ENCODE measurements around the gene RTTN.

RTTN gene

DNA sequence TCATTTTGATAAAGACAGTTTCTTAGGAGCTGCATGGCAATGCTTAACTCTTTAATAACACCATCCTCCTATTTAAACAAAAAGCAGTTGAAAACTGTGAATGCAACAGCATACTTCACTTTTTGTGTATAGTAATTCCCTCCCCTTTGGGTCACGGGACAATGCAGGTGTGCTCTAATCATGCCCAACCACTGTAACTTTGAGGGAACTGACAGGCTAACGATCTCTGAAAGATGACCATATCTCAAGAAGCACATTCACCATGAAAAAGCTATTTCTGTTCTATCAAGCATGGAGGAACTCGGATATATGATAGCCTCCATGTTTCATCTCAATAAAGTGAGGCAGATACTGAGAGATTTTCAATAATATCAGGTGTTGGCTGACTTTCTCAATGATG is 176.8 kb downstream of the RTTN start:
- peaks cover 6 to 22% (median 11%) of the 10 kb centered on the region in 4 experiments for H3K36me3 ChIP-seq (ENCODE audit: control insufficient read depth in 4 of 4, insufficient read depth in 4 of 4, low read length in 3 of 4)
- CTCF ChIA-PET, result interaction anchor here (1.0 kb wide), 1 partner anchor 76 kb away, joined by 3 read pairs; no protein-coding TSS in a partner anchor

DNA sequence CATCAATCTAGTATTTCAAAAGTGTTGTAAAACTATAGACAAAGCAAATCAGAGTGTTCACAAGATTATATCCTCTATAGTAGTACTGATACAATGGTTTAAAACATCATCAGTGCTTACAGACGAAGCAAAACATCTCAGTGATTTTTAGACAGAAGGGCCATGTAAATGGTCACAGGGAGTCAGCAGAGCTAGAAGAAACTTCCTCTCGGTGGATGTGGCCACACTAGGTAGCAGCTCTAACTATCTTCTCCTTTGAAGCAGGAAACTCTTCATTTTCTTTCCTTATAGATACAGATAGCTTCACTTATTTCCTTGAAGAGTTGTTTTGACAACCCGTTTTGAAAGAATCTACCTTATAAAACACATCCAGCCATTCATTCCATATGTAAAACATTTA is 177.4 kb downstream of the RTTN start:
- CTCF ChIA-PET, result interaction anchor here (1.0 kb wide), 1 partner anchor 77 kb away, joined by 3 read pairs; no protein-coding TSS in a partner anchor
- DNase-seq, result no peak

More for the DNA sequence above, 176.8 kb downstream of the RTTN start:
- DNase-seq, result no peak
- POLR2A ChIA-PET, result no interaction called here
- no peaks in the 10 kb centered on the region for H3K4me1 ChIP-seq (ENCODE audit: control extremely low read depth in 1 of 4, control insufficient read depth in 4 of 4, insufficient read depth in 4 of 4, low read length in 3 of 4)
- no peaks in the 10 kb centered on the region for H3K9me3 ChIP-seq (ENCODE audit: control extremely low read depth in 1 of 5, control insufficient read depth in 4 of 5, insufficient read depth in 2 of 5, low read depth in 1 of 5, low read length in 4 of 5)
- H3K4me3 ChIP-seq (ENCODE audit: control insufficient read depth in 1 of 7, extremely low read depth in 1 of 7, insufficient read depth in 4 of 7, low read depth in 2 of 7, low read length in 6 of 7), result no peak overlapping the region
- no peaks in the 10 kb centered on the region for H3K27me3 ChIP-seq (replicated peaks in 2 of 5; ENCODE audit: control insufficient read depth in 4 of 5, insufficient read depth in 5 of 5, low read length in 4 of 5)
- WGBS (ENCODE audit: insufficient coverage), result 79% methylated on average over 2 of the region's 3 CpGs
- H3K27ac ChIP-seq (ENCODE audit: insufficient read depth in 1 of 2, low read depth in 1 of 2, low read length in 2 of 2, poor library complexity in 1 of 2, severe bottlenecking in 2 of 2), result no peak overlapping the region

GRCh38 chr18:70025580-70025979 is 179.9 kb downstream of the RTTN start:
- no peak overlapping the region for H3K4me3 ChIP-seq (ENCODE audit: control insufficient read depth in 1 of 7, extremely low read depth in 1 of 7, insufficient read depth in 4 of 7, low read depth in 2 of 7, low read length in 6 of 7)
- H3K27ac ChIP-seq (ENCODE audit: insufficient read depth in 1 of 2, low read depth in 1 of 2, low read length in 2 of 2, poor library complexity in 1 of 2, severe bottlenecking in 2 of 2), result peak overlapping the region in 1 of 2 experiments; percentile 52
- H3K36me3 ChIP-seq (ENCODE audit: control insufficient read depth in 4 of 4, insufficient read depth in 4 of 4, low read length in 3 of 4), result peaks cover 6 to 40% (median 18%) of the 10 kb centered on the region in 4 experiments
- ChIA-PET POLR2A (interaction anchor here (0.5 kb wide), 1 partner anchor 8 kb away, joined by 3 read pairs; no protein-coding TSS in a partner anchor), CTCF (no interaction called here)
- 67% methylated on average over 5 of the region's 5 CpGs for WGBS (ENCODE audit: insufficient coverage)
- DNase-seq, result peak; percentile 34 to 83 (median 78)
- H3K9me3 ChIP-seq (ENCODE audit: control extremely low read depth in 1 of 5, control insufficient read depth in 4 of 5, insufficient read depth in 2 of 5, low read depth in 1 of 5, low read length in 4 of 5), result no peaks in the 10 kb centered on the region
- no peaks in the 10 kb centered on the region for H3K27me3 ChIP-seq (replicated peaks in 2 of 5; ENCODE audit: control insufficient read depth in 4 of 5, insufficient read depth in 5 of 5, low read length in 4 of 5)
- no peaks in the 10 kb centered on the region for H3K4me1 ChIP-seq (ENCODE audit: control extremely low read depth in 1 of 4, control insufficient read depth in 4 of 4, insufficient read depth in 4 of 4, low read length in 3 of 4)

More for the DNA sequence above, 177.4 kb downstream of the RTTN start:
- Histone ChIP-seq H3K4me3 (ENCODE audit: control insufficient read depth in 1 of 7, extremely low read depth in 1 of 7, insufficient read depth in 4 of 7, low read depth in 2 of 7, low read length in 6 of 7) (no peak overlapping the region), H3K27me3 (replicated peaks in 2 of 5; ENCODE audit: control insufficient read depth in 4 of 5, insufficient read depth in 5 of 5, low read length in 4 of 5) (no peaks in the 10 kb centered on the region), H3K9me3 (ENCODE audit: control extremely low read depth in 1 of 5, control insufficient read depth in 4 of 5, insufficient read depth in 2 of 5, low read depth in 1 of 5, low read length in 4 of 5) (no peaks in the 10 kb centered on the region), H3K27ac (ENCODE audit: insufficient read depth in 1 of 2, low read depth in 1 of 2, low read length in 2 of 2, poor library complexity in 1 of 2, severe bottlenecking in 2 of 2) (no peak overlapping the region), H3K36me3 (ENCODE audit: control insufficient read depth in 4 of 4, insufficient read depth in 4 of 4, low read length in 3 of 4) (peaks cover 5 to 27% (median 11%) of the 10 kb centered on the region in 4 experiments), H3K4me1 (ENCODE audit: control extremely low read depth in 1 of 4, control insufficient read depth in 4 of 4, insufficient read depth in 4 of 4, low read length in 3 of 4) (no peaks in the 10 kb centered on the region)
- 100% methylated on average over 2 of the region's 3 CpGs for WGBS (ENCODE audit: insufficient coverage)
- POLR2A ChIA-PET, result no interaction called here

GRCh38 chr18:70024829-70025228 is 180.7 kb downstream of the RTTN start:
- H3K4me1 ChIP-seq (ENCODE audit: control extremely low read depth in 1 of 4, control insufficient read depth in 4 of 4, insufficient read depth in 4 of 4, low read length in 3 of 4), result no peaks in the 10 kb centered on the region
- POLR2A ChIA-PET, result no interaction called here
- H3K27me3 ChIP-seq (replicated peaks in 2 of 5; ENCODE audit: control insufficient read depth in 4 of 5, insufficient read depth in 5 of 5, low read length in 4 of 5), result no peaks in the 10 kb centered on the region
- H3K27ac ChIP-seq (ENCODE audit: insufficient read depth in 1 of 2, low read depth in 1 of 2, low read length in 2 of 2, poor library complexity in 1 of 2, severe bottlenecking in 2 of 2), result no peak overlapping the region
- no peak for DNase-seq
- WGBS (ENCODE audit: insufficient coverage), result no CpG with 5 or more reads among the region's 3 CpGs
- no peaks in the 10 kb centered on the region for H3K9me3 ChIP-seq (ENCODE audit: control extremely low read depth in 1 of 5, control insufficient read depth in 4 of 5, insufficient read depth in 2 of 5, low read depth in 1 of 5, low read length in 4 of 5)
- peaks cover 6 to 41% (median 20%) of the 10 kb centered on the region in 4 experiments for H3K36me3 ChIP-seq (ENCODE audit: control insufficient read depth in 4 of 4, insufficient read depth in 4 of 4, low read length in 3 of 4)
- CTCF ChIA-PET, result no interaction called here
- H3K4me3 ChIP-seq (ENCODE audit: control insufficient read depth in 1 of 7, extremely low read depth in 1 of 7, insufficient read depth in 4 of 7, low read depth in 2 of 7, low read length in 6 of 7), result no peak overlapping the region

DNA sequence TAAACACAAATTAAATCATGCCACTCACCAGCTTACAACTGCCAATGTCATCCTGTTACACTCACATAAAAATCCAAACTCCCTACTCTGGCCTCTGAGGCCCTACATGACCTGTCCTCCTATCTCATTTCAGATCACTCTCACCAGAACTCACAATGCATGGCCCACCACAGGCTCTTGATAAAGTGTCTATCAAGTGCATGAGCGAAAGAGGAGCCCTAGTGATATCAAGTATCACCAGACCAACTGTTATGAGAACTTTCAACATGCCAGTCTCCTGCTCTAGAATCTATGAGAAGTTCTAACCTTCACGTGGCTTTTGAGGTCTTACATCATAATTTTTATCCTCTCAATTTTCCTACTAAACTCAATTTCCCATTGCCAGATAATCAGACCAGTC is 181.4 kb downstream of the RTTN start:
- Histone ChIP-seq H3K9me3 (ENCODE audit: control extremely low read depth in 1 of 5, control insufficient read depth in 4 of 5, insufficient read depth in 2 of 5, low read depth in 1 of 5, low read length in 4 of 5) (no peaks in the 10 kb centered on the region), H3K27ac (ENCODE audit: insufficient read depth in 1 of 2, low read depth in 1 of 2, low read length in 2 of 2, poor library complexity in 1 of 2, severe bottlenecking in 2 of 2) (no peak overlapping the region), H3K4me1 (ENCODE audit: control extremely low read depth in 1 of 4, control insufficient read depth in 4 of 4, insufficient read depth in 4 of 4, low read length in 3 of 4) (no peaks in the 10 kb centered on the region), H3K4me3 (ENCODE audit: control insufficient read depth in 1 of 7, extremely low read depth in 1 of 7, insufficient read depth in 4 of 7, low read depth in 2 of 7, low read length in 6 of 7) (no peak overlapping the region), H3K36me3 (ENCODE audit: control insufficient read depth in 4 of 4, insufficient read depth in 4 of 4, low read length in 3 of 4) (peaks cover 6 to 43% (median 18%) of the 10 kb centered on the region in 4 experiments), H3K27me3 (replicated peaks in 2 of 5; ENCODE audit: control insufficient read depth in 4 of 5, insufficient read depth in 5 of 5, low read length in 4 of 5) (no peaks in the 10 kb centered on the region)
- ChIA-PET CTCF (no interaction called here), POLR2A (no interaction called here)
- peak in 2 of 3 donors; percentile 2 to 38 for DNase-seq
- WGBS (ENCODE audit: insufficient coverage), result 100% methylated on average over 2 of the region's 2 CpGs

GRCh38 chr18:70022636-70023035 is 182.9 kb downstream of the RTTN start:
- peaks cover 4 to 42% (median 17%) of the 10 kb centered on the region in 4 experiments for H3K36me3 ChIP-seq (ENCODE audit: control insufficient read depth in 4 of 4, insufficient read depth in 4 of 4, low read length in 3 of 4)

GRCh38 chr18:70021498-70021897 is 184.0 kb downstream of the RTTN start:
- Histone ChIP-seq H3K27me3 (replicated peaks in 2 of 5; ENCODE audit: control insufficient read depth in 4 of 5, insufficient read depth in 5 of 5, low read length in 4 of 5) (no peaks in the 10 kb centered on the region), H3K9me3 (ENCODE audit: control extremely low read depth in 1 of 5, control insufficient read depth in 4 of 5, insufficient read depth in 2 of 5, low read depth in 1 of 5, low read length in 4 of 5) (no peaks in the 10 kb centered on the region), H3K4me3 (ENCODE audit: control insufficient read depth in 1 of 7, extremely low read depth in 1 of 7, insufficient read depth in 4 of 7, low read depth in 2 of 7, low read length in 6 of 7) (no peak overlapping the region), H3K4me1 (ENCODE audit: control extremely low read depth in 1 of 4, control insufficient read depth in 4 of 4, insufficient read depth in 4 of 4, low read length in 3 of 4) (no peaks in the 10 kb centered on the region), H3K27ac (ENCODE audit: insufficient read depth in 1 of 2, low read depth in 1 of 2, low read length in 2 of 2, poor library complexity in 1 of 2, severe bottlenecking in 2 of 2) (no peak overlapping the region), H3K36me3 (ENCODE audit: control insufficient read depth in 4 of 4, insufficient read depth in 4 of 4, low read length in 3 of 4) (peaks cover 4 to 43% (median 21%) of the 10 kb centered on the region in 4 experiments)
- POLR2A ChIA-PET, result no interaction called here
- DNase-seq, result no peak
- CTCF ChIA-PET, result no interaction called here
- WGBS (ENCODE audit: insufficient coverage), result 100% methylated on average over 1 of the region's 1 CpG

More at GRCh38 chr18:70022636-70023035, 182.9 kb downstream of the RTTN start:
- POLR2A ChIA-PET, result no interaction called here
- 96% methylated on average over 3 of the region's 3 CpGs for WGBS (ENCODE audit: insufficient coverage)
- no peak for DNase-seq
- Histone ChIP-seq H3K27ac (ENCODE audit: insufficient read depth in 1 of 2, low read depth in 1 of 2, low read length in 2 of 2, poor library complexity in 1 of 2, severe bottlenecking in 2 of 2) (no peak overlapping the region), H3K27me3 (replicated peaks in 2 of 5; ENCODE audit: control insufficient read depth in 4 of 5, insufficient read depth in 5 of 5, low read length in 4 of 5) (no peaks in the 10 kb centered on the region), H3K9me3 (ENCODE audit: control extremely low read depth in 1 of 5, control insufficient read depth in 4 of 5, insufficient read depth in 2 of 5, low read depth in 1 of 5, low read length in 4 of 5) (no peaks in the 10 kb centered on the region), H3K4me1 (ENCODE audit: control extremely low read depth in 1 of 4, control insufficient read depth in 4 of 4, insufficient read depth in 4 of 4, low read length in 3 of 4) (no peaks in the 10 kb centered on the region), H3K4me3 (ENCODE audit: control insufficient read depth in 1 of 7, extremely low read depth in 1 of 7, insufficient read depth in 4 of 7, low read depth in 2 of 7, low read length in 6 of 7) (no peak overlapping the region)
- CTCF ChIA-PET, result no interaction called here

All from common myeloid progenitor, CD34-positive (primary cell).